Esophagus squamous epithelium (tissue), 5 donors: ENCODE data around the gene FOXP1. TPM values are rescaled to one million over a fixed set of nuclear protein-coding genes. Genes with fewer than 3 reads are reported as not detected.
"Not testable (repeated sequence)": the region's sequence is repeated elsewhere in the genome, so short reads cannot be mapped to it uniquely, and the experiment has no call there.

Source experiments
- DNase-seq: peaks from one replicate; lab custom pipeline; 2025; lab: John Stamatoyannopoulos, UW
- H3K27ac ChIP-seq, 4 donors: fragments of 200-600 bp; sonication (generic); one replicate each; pipeline ENCODE4 v1.5.1; 2016 to 2019; ENCODE audit warnings: mild to moderate bottlenecking in 1 of 4
- H3K27me3 ChIP-seq, 4 donors: fragments of 200-600 bp; sonication (generic); 1 replicate in 3 of 4; 2 replicates in 1 of 4; pipeline versions ENCODE4 v1.5.1 to v1.6.0; 2017 to 2021; ENCODE audit warnings: antibody characterized with exemption in 1 of 4
- H3K36me3 ChIP-seq, 3 donors: fragments of 200-600 bp; sonication (generic); one replicate each; pipeline ENCODE4 v1.5.1; 2016 to 2019
- H3K4me1 ChIP-seq, 3 donors: fragments of 200-600 bp; sonication (generic); one replicate each; pipeline ENCODE4 v1.5.1; 2017 to 2019
- H3K4me3 ChIP-seq, 4 donors: fragments of 200-600 bp; sonication (generic); 1 replicate in 3 of 4; 2 replicates in 1 of 4; pipeline ENCODE4 v1.5.1; 2016 to 2019; ENCODE audit warnings: mild to moderate bottlenecking in 2 of 4, moderate library complexity in 1 of 4
- H3K9me3 ChIP-seq, 3 donors: fragments of 200-600 bp; sonication (generic); one replicate each; pipeline ENCODE4 v1.5.1; 2016 to 2019
- POLR2A ChIP-seq, 4 donors: fragments of 450-650 bp; IDR thresholded peaks; one replicate each; pipeline ENCODE4 v1.6.1; 2017; ENCODE audit warnings: antibody characterized with exemption in 4 of 4, mild to moderate bottlenecking in 4 of 4, moderate library complexity in 3 of 4
- WGBS, 2 donors: methylation state at CpG; one replicate each; pipeline ENCODE4 v1.1.5; 2018; 5-methylcytosine and 5-hydroxymethylcytosine counted together
- intact Hi-C: fragments of 100-400 bp; cut with DNase I; formaldehyde crosslinking; loops from one replicate; pipeline ENCODE4 v1.15.0; 2022
- total RNA-seq, 4 donors: library from RNA; depleted of rRNA; stranded (reverse); fragments of >200 nt; gene quantifications; one replicate each; pipeline ENCODE4 v1.1.0, GENCODE V29; 2016
- TF ChIP-seq, protein P1 (sequence below), 6 experiments: fragments of 450-650 bp in 4 of 6; fragments of 200-600 bp in 2 of 6; sonication (generic) in 2 of 6; IDR thresholded peaks; one replicate each; pipeline ENCODE4 v1.5.1; 2016 to 2019; ENCODE audit warnings: antibody characterized with exemption in 6 of 6, mild to moderate bottlenecking in 4 of 6, moderate library complexity in 4 of 6
- donor health status: DM: yes; HTN: yes; CAD: no.

The FOXP1 gene
- total RNA-seq, 4 donors from 2014 or later, result 49.1 to 124 (median 61.1) TPM

DNA sequence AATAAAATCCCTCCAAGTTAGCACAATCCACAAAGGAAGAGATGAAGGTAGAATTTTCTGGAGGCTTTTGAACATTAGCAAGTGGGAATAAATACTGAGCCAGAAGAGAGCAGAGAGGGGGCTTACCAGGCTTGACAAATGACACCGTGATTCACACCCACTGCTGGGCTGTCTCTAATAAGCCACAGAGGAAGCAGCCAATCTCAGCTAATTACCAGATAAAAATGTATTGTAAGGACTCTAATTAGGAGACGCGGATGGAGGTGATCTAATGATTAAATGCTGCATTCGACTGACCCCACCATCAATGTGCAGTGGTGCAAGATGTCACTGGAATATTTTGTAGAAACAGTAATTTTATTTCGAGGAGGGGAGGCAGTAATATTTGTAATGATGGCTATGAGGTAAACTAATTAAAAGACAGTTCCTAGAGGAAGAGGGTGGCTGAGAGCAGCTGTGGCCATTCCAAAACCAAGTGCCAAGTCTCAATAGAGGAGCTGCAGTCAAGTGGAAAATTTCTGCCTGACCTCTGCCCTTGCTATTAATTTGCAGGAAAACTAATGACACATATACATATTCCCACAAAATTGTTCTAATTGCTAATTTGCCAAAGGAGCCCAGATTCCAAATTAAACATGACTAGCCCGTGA, 602.2 kb downstream of the FOXP1 start:
- no peaks in the 10 kb centered on the region for H3K27me3 ChIP-seq
- H3K36me3 ChIP-seq, result peaks cover 0 to 51% (median 9%) of the 10 kb centered on the region in 3 donors
- H3K4me1 ChIP-seq, result peaks cover 21 to 67% (median 39%) of the 10 kb centered on the region in 3 donors
- intact Hi-C loops, result no loop called here
- peak overlapping the region; percentile 81 to 94 (median 84) for H3K27ac ChIP-seq
- 58 to 67% methylated on average over 6 of the region's 6 CpGs for WGBS, 2 donors
- DNase-seq, result no peak
- no peak for TF ChIP-seq POLR2A (IDR thresholded peaks at IDR 0.05)
- TF ChIP-seq, protein P1, sequence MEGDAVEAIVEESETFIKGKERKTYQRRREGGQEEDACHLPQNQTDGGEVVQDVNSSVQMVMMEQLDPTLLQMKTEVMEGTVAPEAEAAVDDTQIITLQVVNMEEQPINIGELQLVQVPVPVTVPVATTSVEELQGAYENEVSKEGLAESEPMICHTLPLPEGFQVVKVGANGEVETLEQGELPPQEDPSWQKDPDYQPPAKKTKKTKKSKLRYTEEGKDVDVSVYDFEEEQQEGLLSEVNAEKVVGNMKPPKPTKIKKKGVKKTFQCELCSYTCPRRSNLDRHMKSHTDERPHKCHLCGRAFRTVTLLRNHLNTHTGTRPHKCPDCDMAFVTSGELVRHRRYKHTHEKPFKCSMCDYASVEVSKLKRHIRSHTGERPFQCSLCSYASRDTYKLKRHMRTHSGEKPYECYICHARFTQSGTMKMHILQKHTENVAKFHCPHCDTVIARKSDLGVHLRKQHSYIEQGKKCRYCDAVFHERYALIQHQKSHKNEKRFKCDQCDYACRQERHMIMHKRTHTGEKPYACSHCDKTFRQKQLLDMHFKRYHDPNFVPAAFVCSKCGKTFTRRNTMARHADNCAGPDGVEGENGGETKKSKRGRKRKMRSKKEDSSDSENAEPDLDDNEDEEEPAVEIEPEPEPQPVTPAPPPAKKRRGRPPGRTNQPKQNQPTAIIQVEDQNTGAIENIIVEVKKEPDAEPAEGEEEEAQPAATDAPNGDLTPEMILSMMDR (IDR thresholded peaks at IDR 0.05), result no peak
- H3K9me3 ChIP-seq, result no peaks in the 10 kb centered on the region
- no peak overlapping the region for H3K4me3 ChIP-seq

DNA sequence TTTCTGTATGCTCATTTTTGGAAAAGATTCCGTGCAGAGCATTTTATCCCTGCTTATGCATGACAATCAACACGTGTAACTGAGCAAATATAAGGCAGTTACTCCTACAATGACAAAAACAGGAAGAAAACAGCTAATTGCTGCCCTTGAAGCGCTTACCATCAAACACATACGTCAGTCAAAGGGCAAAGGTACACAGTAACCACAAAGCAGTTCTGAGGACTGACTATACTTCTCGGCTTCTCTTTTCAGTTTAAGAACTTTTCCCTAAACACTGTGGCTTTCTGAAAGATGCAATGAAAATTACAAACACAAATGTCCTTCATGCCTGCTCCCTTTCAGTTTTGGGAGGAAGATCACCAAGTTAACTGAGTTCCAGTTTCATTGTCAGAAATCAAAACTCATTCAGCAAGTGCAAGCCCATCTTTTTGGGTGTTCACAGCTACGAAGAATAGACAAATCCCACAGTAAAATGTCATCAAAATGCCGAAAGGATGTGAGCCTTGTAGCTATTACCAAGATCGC, 602.8 kb downstream of the FOXP1 start:
- 42 to 72% methylated on average over 8 of the region's 8 CpGs for WGBS, 2 donors
- DNase-seq, result no peak
- peaks cover 21 to 61% (median 39%) of the 10 kb centered on the region in 3 donors for H3K4me1 ChIP-seq
- H3K27me3 ChIP-seq, result no peaks in the 10 kb centered on the region
- intact Hi-C loops, result no loop called here
- peak overlapping the region; percentile 81 to 94 (median 84) for H3K27ac ChIP-seq
- no peaks in the 10 kb centered on the region for H3K9me3 ChIP-seq
- H3K36me3 ChIP-seq, result peaks cover 0 to 51% (median 15%) of the 10 kb centered on the region in 3 donors
- H3K4me3 ChIP-seq, result no peak overlapping the region
- TF ChIP-seq, protein P1 (IDR thresholded peaks at IDR 0.05), result no peak
- no peak for TF ChIP-seq POLR2A (IDR thresholded peaks at IDR 0.05)

DNA sequence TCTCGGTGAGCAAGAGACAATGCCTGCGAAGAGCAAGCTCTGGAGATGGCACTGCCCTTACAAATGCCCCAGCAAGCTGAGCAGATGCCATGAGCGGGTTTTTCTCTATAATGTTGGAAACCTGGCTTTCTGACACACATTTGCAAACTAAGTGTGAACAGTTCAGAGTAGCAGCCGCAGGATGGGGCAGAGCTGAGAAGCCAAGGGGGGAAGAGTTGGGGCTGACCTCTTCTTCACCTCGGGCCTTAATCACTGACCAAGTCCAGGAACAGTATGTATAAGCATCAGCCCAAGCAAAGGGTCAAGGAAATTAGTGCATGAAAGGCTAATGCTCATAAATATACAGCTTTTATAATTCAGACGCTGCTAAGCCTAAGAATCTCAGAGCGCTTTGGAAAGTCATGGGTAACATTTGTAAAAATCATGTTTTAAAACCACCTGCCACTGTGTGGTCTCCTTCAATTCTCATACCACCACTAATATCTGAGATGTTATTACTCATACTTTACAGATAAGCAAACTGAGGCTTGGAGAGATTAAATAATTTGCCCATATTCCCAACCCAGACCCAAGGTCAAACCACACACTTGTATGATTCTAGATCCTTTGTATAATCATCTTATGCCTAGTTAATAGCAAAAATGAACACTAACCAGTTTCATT, 603.4 kb downstream of the FOXP1 start:
- no peaks in the 10 kb centered on the region for H3K27me3 ChIP-seq
- peaks cover 21 to 55% (median 39%) of the 10 kb centered on the region in 3 donors for H3K4me1 ChIP-seq
- intact Hi-C loops, result no loop called here
- H3K36me3 ChIP-seq, result peaks cover 0 to 51% (median 18%) of the 10 kb centered on the region in 3 donors
- peak overlapping the region in 3 of 4 donors; percentile 81 to 94 (median 87) for H3K27ac ChIP-seq
- H3K4me3 ChIP-seq, result no peak overlapping the region
- WGBS, 2 donors, result 83 to 88% methylated on average over 7 of the region's 7 CpGs
- no peak for TF ChIP-seq POLR2A (IDR thresholded peaks at IDR 0.05)
- TF ChIP-seq, protein P1 (IDR thresholded peaks at IDR 0.05), result no peak
- H3K9me3 ChIP-seq, result no peaks in the 10 kb centered on the region
- no peak for DNase-seq

DNA sequence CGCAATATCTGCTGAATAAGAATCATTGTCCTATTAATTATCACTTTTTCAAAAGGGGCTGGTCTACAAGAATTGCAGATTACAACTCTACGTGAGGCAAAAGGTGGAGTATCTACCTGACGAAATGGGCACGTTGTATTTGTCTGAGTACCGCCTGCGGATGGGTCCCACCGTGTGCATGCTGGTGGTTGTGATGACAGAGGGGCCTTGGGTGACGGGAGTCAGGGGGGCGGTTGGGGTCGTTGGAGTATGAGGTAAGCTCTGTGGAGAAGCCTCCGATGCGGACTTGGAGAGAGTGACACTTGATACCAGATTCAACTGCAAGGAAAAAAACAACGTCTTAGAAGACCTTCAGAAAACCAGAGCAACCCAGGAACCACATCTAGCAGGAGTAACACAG, 605.8 kb downstream of the FOXP1 start:
- no peaks in the 10 kb centered on the region for H3K9me3 ChIP-seq
- no peaks in the 10 kb centered on the region for H3K27me3 ChIP-seq
- H3K36me3 ChIP-seq, result peaks cover 0 to 61% (median 18%) of the 10 kb centered on the region in 3 donors
- peaks cover 7 to 34% (median 19%) of the 10 kb centered on the region in 3 donors for H3K4me1 ChIP-seq
- no peak for DNase-seq
- TF ChIP-seq, protein P1 (IDR thresholded peaks at IDR 0.05), result no peak
- no peak for TF ChIP-seq POLR2A (IDR thresholded peaks at IDR 0.05)
- 91 to 94% methylated on average over 13 of the region's 13 CpGs for WGBS, 2 donors
- intact Hi-C loops, result no loop called here
- H3K4me3 ChIP-seq, result no peak overlapping the region
- no peak overlapping the region for H3K27ac ChIP-seq

DNA sequence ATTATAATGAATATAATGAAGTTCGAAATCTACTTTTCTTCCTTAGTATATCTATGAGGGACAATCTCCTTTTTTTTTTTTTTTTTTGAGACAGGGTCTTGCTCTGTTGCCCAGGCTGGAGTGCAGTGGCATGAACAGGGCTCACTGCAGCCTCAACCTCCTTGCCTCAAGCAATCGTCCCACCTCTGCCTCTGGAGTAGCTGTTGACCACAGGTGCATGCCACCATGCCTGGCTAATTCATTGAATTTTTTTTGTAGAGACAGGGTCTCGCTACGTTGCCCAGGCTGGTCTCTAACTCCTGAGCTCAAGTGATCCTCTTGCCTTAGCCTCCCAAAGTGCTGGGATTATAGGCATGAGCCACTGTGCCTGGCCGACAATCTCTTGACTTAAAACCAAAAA, 607.5 kb downstream of the FOXP1 start:
- H3K36me3 ChIP-seq, result peaks cover 0 to 78% (median 24%) of the 10 kb centered on the region in 3 donors
- WGBS, 2 donors, result 76 to 95% methylated on average over 5 of the region's 5 CpGs

More for the DNA sequence above, 607.5 kb downstream of the FOXP1 start:
- H3K4me3 ChIP-seq, H3K27ac ChIP-seq, DNase-seq, intact Hi-C loops, H3K27me3 ChIP-seq, H3K9me3 ChIP-seq: not testable (repeated sequence)
- H3K4me1 ChIP-seq, result peaks cover 0 to 24% (median 2%) of the 10 kb centered on the region in 3 donors
